C4-2B (cell line): ENCODE data around the gene MYZAP.
A peak's percentile ranks its signal among the peaks of the same experiment; 100 is the strongest.

Experiments used
- H3K27ac ChIP-seq: fragments of 450-650 bp; 2 replicates; pipeline ENCODE4 v1.5.1; 2017
- ZFX ChIP-seq: fragments of 450-650 bp; IDR thresholded peaks from 2 replicates; pipeline ENCODE4 v1.6.1; 2017
- TF ChIP-seq, protein P1 (sequence below): fragments of 450-650 bp; conservative IDR thresholded peaks from 2 replicates; pipeline ENCODE4 v1.5.1; 2017; ENCODE audit warnings: mild to moderate bottlenecking

The MYZAP gene

DNA sequence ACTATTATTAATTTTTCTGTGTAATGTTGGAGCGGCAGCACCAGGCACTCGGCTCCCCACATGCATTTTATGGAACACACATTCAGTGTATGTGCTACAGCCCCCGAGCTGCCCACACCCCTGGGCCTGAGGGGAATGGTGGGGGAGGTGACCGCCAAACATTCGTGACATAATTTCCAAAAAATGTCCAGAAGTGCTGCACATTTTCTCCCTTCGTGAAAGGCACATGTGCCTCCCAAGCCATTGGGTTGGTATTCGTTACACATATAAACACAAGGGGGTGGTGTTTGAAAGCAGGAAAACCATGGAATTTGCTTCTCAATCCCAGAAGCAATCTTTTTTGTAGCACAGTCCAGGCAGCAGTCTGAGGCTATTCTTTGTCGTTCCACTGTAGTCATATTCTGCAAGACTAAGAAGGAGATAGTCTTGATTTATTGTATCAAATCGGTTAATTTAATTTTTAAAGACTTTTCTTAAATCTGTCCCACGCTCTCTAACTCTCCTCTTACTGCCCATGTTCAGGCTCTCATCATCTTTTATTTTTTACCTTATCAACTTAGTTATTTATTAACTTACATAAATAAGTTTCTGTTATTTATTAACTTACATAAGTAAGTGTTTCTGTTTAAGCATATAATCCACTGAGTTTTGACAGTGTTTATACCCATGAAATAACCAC lies 75.6 kb downstream of the MYZAP start:
- TF ChIP-seq, protein P1, sequence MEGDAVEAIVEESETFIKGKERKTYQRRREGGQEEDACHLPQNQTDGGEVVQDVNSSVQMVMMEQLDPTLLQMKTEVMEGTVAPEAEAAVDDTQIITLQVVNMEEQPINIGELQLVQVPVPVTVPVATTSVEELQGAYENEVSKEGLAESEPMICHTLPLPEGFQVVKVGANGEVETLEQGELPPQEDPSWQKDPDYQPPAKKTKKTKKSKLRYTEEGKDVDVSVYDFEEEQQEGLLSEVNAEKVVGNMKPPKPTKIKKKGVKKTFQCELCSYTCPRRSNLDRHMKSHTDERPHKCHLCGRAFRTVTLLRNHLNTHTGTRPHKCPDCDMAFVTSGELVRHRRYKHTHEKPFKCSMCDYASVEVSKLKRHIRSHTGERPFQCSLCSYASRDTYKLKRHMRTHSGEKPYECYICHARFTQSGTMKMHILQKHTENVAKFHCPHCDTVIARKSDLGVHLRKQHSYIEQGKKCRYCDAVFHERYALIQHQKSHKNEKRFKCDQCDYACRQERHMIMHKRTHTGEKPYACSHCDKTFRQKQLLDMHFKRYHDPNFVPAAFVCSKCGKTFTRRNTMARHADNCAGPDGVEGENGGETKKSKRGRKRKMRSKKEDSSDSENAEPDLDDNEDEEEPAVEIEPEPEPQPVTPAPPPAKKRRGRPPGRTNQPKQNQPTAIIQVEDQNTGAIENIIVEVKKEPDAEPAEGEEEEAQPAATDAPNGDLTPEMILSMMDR: peak; percentile 71
- TF ChIP-seq ZFX: no peak
- peak overlapping the region; percentile 47 for H3K27ac ChIP-seq

GRCh38 chr15:57668016-57668415 lies 76.3 kb downstream of the MYZAP start:
- TF ChIP-seq ZFX: no peak
- TF ChIP-seq, protein P1: no peak
- no peak overlapping the region for H3K27ac ChIP-seq

GRCh38 chr15:57671636-57672035 lies 79.9 kb downstream of the MYZAP start:
- TF ChIP-seq, protein P1: no peak
- no peak for TF ChIP-seq ZFX

GRCh38 chr15:57675481-57676181 lies 83.9 kb downstream of the MYZAP start:
- no peak for TF ChIP-seq ZFX
- TF ChIP-seq, protein P1: no peak
- peak overlapping the region; percentile 76 for H3K27ac ChIP-seq

More at GRCh38 chr15:57671636-57672035, 79.9 kb downstream of the MYZAP start:
- H3K27ac ChIP-seq: no peak overlapping the region

DNA sequence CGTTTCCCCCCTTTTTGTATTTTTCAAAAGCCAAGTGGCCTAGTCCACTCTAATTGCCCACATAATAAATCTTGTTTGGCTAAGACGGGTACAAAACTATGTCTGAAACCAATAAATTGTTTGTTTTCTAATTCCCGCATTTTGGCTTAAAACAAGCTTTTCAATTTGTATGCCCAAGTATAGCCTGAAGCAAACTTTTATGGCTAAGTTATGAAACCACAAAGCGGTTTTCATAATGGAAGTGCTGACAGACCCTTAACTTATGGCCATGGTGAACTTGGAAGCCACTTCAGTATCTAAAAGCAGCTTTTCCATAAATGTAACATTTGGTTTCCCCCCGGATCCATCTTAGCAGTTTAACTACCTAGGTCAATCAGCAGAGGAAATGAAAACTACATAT lies 84.9 kb downstream of the MYZAP start:
- TF ChIP-seq, protein P1: no peak
- no peak for TF ChIP-seq ZFX
- no peak overlapping the region; the same call in 1 of the 2 replicates for H3K27ac ChIP-seq

- peak overlapping the region; percentile 14; the same call in 1 of the 2 replicates for H3K27ac ChIP-seq
- TF ChIP-seq, protein P1: no peak
- TF ChIP-seq ZFX: no peak
Measured at GRCh38 chr15:57677204-57677603, 85.5 kb downstream of the MYZAP start.

- H3K27ac ChIP-seq: no peak overlapping the region; the same call in 1 of the 2 replicates
- TF ChIP-seq, protein P1: no peak
- no peak for TF ChIP-seq ZFX
Measured at GRCh38 chr15:57680021-57680420, 88.3 kb downstream of the MYZAP start.
